Adipocyte (in vitro differentiated cells): ENCODE results near the gene GEMIN5.

ENCODE experiments used
- DNase-seq: peaks from one replicate; pipeline ENCODE4 v3.0.0-alpha.2; 2015; ENCODE audit warnings: low read depth
- H3K27me3 ChIP-seq: replicated peaks from 2 replicates; pipeline ENCODE4 v1.7.0; 2013; ENCODE audit warnings: mild to moderate bottlenecking, low read length, moderate library complexity; ENCODE audit not compliant: control insufficient read depth, insufficient read depth
- H3K36me3 ChIP-seq: 2 replicates; pipeline ENCODE4 v1.7.0; 2013; ENCODE audit warnings: low read length, mild to moderate bottlenecking, moderate library complexity; ENCODE audit not compliant: control insufficient read depth, insufficient read depth, severe bottlenecking
- H3K4me1 ChIP-seq: 2 replicates; pipeline ENCODE4 v1.7.0; 2013; ENCODE audit warnings: mild to moderate bottlenecking, low read length, moderate library complexity; ENCODE audit not compliant: control insufficient read depth, insufficient read depth
- H3K4me3 ChIP-seq: 2 replicates; pipeline ENCODE4 v1.7.0; 2013; ENCODE audit warnings: mild to moderate bottlenecking, low read length, moderate library complexity
- H3K9ac ChIP-seq: 2 replicates; pipeline ENCODE4 v1.7.0; 2013; ENCODE audit warnings: mild to moderate bottlenecking, low read length, moderate library complexity
- H3K9me3 ChIP-seq: 2 replicates; pipeline ENCODE4 v1.7.0; 2013; ENCODE audit warnings: mild to moderate bottlenecking, low read length, moderate library complexity; ENCODE audit not compliant: control insufficient read depth

GEMIN5 gene

DNA sequence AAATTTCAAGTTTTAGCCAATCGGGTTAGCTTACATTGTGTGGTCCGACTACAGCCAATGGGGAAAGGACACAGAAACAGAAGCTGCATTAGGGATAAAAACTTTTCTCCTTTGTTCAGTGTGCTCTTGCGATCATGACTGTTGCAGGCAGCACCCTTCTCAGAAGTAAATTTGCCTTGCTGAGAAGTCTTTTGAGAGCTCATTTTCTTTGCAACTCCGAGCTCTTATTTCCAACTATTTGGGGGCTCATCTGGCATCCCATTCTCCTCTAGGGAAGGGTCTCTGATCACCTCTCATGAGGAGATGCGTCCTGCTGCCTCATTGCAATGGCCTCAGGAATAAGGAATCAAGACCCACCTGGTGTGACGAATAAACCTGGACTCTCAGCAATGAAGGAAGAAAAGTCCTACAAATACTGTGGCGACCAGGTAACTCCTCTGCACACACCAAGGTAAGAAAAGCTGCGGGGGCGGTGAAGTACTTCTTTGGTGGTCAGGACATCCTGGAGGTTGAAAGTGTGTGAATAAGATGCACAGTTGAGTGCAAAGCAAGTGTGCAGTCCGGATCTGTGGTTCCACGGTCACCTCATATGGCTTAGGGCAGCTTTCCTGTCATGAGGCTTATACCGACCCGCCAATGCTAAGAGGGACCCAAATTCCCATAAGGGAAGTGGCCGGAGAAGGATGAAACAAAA, 59.2 kb downstream of the GEMIN5 start:
- no peak overlapping the region for H3K9ac ChIP-seq
- H3K4me3 ChIP-seq, result no peak overlapping the region
- H3K27me3 ChIP-seq, result no peaks in the 10 kb centered on the region
- H3K9me3 ChIP-seq, result peaks cover 20% of the 10 kb centered on the region
- peaks cover 3% of the 10 kb centered on the region for H3K4me1 ChIP-seq
- peaks cover 46% of the 10 kb centered on the region for H3K36me3 ChIP-seq
- DNase-seq, result no peak

DNA sequence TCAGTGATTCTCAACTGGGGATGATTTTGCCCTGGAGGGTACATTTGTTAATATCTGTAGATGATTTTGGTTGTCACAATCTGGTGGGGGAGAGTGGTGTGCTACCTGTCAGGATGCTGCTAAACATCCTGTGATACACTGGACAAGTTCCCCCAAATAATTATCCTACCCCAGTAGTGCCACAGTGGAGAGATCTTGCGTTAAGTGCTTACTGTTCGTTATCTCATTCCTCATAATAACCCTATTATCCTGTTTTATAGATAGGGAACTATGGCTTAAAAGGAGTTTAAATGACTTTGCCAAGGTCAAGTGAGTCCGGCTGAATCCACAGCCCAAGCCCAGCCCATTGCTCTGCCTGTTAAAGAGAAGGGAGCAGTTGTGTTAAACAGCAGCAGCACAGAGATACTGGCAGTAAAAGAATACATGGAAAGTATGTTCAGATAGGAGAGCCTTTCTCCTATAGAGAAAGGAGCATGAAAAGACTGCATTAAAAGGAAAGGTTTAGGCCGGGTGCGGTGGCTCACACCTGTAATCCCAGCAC, 64.2 kb downstream of the GEMIN5 start:
- DNase-seq, result no peak
- Histone ChIP-seq H3K9me3 (peaks cover 9% of the 10 kb centered on the region), H3K4me1 (peaks cover 19% of the 10 kb centered on the region), H3K27me3 (no peaks in the 10 kb centered on the region), H3K36me3 (peaks cover 76% of the 10 kb centered on the region), H3K4me3 (no peak overlapping the region), H3K9ac (peak overlapping the region; percentile 6)

DNA sequence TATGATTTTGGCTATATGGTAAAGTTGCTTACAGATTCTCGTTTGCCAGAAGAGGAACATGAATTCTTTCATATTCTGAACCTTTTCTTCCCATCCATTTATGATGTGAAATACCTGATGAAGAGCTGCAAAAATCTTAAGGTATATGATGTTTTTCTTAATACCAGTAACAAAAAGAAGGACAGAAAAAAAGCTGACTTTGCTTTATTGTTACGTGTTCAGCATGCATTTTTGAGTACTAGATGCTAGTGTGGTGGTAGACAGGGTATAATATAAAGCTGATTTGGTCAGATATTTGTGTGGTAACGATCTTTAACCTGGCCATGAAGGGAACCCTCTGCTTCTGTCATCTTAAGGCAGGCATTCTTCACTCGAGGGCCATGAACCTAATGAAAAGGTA, 66.3 kb downstream of the GEMIN5 start:
- H3K9ac ChIP-seq, result no peak overlapping the region
- H3K9me3 ChIP-seq, result no peaks in the 10 kb centered on the region
- no peak overlapping the region for H3K4me3 ChIP-seq
- H3K4me1 ChIP-seq, result peaks cover 24% of the 10 kb centered on the region
- H3K36me3 ChIP-seq, result peaks cover 80% of the 10 kb centered on the region
- no peaks in the 10 kb centered on the region for H3K27me3 ChIP-seq
- no peak for DNase-seq

DNA sequence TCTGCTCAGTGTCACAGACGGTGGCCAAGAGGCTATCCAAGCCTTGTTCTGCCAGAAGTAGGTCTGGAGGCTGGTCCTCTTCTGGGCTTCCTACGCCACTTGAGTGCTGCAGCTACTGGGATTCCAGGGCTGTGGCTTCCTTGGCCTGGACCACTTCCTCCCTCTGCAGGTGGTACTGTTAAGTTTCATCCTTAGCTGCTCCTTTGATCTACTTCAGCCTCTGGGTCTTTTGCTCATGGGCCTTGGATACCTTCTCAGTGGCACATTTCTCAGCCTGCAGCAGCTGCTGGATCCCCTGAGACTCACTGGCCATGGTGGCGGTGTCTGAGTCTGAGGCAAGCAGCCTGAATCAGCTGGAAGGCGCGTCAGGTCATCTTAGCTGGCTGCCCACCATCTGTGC, 69.3 kb downstream of the GEMIN5 start:
- H3K9me3 ChIP-seq, result no peaks in the 10 kb centered on the region
- peaks cover 76% of the 10 kb centered on the region for H3K36me3 ChIP-seq
- no peak overlapping the region for H3K9ac ChIP-seq
- H3K4me3 ChIP-seq, result no peak overlapping the region
- peaks cover 32% of the 10 kb centered on the region for H3K4me1 ChIP-seq
- no peak for DNase-seq
- no peaks in the 10 kb centered on the region for H3K27me3 ChIP-seq

DNA sequence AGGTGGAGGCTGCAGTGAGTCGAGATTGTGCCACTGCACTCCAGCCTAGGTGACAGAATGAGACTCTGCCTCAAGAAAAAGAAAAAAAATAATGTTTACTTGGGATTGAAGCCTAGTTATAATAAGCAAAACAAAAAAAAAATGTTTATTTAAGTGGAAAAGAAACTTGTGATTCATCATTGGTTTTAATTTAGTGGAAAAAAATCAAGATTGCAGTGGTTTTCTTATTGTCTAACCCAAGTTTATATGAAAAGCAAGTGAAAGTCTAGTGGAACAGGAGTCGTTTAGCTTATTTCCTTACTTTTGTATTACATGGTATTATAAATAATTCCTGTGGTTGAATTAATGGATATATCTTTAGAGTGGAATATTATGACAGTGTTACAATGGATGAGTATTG, 71.2 kb downstream of the GEMIN5 start:
- Histone ChIP-seq H3K27me3 (no peaks in the 10 kb centered on the region), H3K9ac (no peak overlapping the region), H3K4me3 (no peak overlapping the region), H3K36me3 (peaks cover 68% of the 10 kb centered on the region), H3K4me1 (peaks cover 37% of the 10 kb centered on the region), H3K9me3 (no peaks in the 10 kb centered on the region)
- DNase-seq, result peak; percentile 27

DNA sequence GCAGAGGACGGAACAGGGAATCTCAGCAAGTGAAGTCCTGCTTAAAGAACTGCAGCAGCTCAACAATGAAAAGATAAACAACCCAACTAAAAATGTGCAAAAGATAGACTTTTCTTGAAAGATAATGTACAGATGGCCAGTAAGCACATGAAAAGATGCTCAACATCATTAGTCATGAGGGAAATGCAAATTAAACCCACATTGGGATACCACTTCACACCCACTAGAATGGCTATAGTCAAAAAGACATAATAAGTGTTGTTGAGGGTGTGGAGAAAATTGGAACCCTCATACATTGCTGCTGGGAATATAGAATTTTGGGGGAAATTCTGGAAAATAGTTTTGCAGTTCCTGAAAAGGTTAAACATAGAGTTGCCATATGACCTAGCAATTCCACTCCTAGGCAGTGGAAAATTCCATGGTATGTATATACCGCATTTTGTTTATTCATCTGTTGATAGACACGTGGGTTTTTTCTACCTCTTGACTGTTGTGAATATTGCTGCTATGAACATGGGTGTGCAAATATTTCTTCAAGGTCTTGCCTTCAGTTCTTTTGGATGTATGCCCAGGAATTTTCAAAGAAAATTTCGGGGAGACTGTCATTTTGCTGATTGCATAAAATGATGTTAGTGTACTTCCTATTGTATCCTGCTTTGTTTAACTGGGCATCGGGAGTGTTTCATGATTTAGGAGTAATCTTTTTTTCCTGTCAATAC, 72.4 kb downstream of the GEMIN5 start:
- peaks cover 57% of the 10 kb centered on the region for H3K36me3 ChIP-seq
- H3K27me3 ChIP-seq, result no peaks in the 10 kb centered on the region
- DNase-seq, result peak; percentile 30
- H3K9me3 ChIP-seq, result no peaks in the 10 kb centered on the region
- no peak overlapping the region for H3K9ac ChIP-seq
- peaks cover 47% of the 10 kb centered on the region for H3K4me1 ChIP-seq
- H3K4me3 ChIP-seq, result no peak overlapping the region

DNA sequence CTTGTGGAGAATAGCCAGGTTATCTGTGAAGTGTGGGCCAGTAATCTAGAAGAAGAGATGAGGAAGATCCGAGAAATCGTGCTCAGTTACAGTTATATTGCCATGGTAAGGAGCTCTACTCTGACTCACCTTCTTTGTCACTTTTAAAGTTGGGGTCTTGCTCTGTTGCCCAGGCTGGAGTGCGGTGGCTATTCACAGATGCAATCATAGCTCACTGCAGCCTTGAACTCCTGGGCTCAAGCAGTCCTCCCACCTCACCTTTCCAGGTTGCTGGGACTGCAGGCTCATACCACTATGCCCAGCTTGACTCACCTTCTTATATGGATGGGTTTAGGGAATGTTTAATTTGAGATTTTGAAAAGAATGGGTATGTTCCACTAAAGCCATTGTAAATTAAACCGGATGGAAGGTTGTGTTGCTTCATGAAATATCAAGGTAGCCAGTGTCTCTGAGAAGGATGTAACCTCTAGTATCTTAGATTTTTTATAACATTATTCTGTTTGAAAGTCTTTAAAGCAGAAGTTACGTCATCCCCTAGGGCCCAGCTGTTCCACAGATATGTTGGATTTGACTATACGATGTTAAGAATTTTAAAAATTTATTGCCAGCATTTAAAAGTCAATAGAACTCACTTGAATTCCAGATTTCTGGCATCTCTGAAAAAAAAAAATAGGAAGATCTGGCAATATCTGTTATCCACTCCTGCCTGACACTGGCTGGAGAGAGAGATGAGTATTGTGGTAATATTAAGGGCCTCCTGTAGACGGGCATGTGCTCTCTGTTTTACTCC, 74.5 kb downstream of the GEMIN5 start:
- no peaks in the 10 kb centered on the region for H3K9me3 ChIP-seq
- no peaks in the 10 kb centered on the region for H3K27me3 ChIP-seq
- peaks cover 46% of the 10 kb centered on the region for H3K36me3 ChIP-seq
- H3K4me3 ChIP-seq, result no peak overlapping the region
- no peak for DNase-seq
- H3K4me1 ChIP-seq, result peaks cover 51% of the 10 kb centered on the region
- no peak overlapping the region for H3K9ac ChIP-seq

DNA sequence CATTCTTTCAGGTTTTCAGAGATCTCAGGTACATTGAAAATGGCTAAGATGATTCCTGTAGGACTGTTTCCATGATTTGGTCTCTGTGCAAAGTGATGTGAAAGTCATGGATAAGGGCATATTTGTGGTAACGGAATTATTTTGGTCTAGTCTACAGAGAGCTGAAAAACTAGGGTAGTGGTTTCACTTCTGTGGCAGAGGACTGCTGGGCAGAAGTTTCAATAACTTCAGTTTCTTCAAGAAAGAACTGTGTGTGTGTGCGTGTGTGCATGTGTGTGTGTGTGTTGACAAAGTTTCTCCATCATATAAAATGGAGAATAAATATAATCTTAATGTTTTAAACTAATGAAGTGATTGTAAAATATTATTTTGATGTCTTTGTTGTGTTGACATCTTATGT, 75.2 kb downstream of the GEMIN5 start:
- H3K4me3 ChIP-seq, result no peak overlapping the region
- peaks cover 49% of the 10 kb centered on the region for H3K4me1 ChIP-seq
- no peaks in the 10 kb centered on the region for H3K27me3 ChIP-seq
- H3K36me3 ChIP-seq, result peaks cover 42% of the 10 kb centered on the region
- H3K9ac ChIP-seq, result no peak overlapping the region
- H3K9me3 ChIP-seq, result no peaks in the 10 kb centered on the region
- DNase-seq, result no peak

DNA sequence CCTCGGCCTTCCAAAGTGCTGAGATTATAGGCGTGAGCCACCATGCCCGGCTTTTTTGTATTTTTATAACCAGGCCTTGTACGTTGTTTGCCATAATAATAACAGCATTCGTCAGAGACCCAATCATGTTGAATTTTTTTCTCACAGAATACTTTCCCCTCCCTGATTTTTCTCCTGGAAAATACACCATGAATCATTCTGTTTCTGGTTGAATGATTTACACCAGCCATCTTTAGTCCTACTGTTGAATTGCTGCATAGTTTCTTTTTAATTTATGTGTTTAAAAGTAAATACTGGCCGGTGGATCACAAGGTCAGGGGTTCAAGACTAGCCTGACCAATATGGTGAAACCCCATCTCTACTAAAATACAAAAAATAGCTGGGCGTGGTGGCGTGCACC, 76.1 kb downstream of the GEMIN5 start:
- DNase-seq, result no peak
- no peaks in the 10 kb centered on the region for H3K9me3 ChIP-seq
- peaks cover 36% of the 10 kb centered on the region for H3K36me3 ChIP-seq
- no peak overlapping the region for H3K9ac ChIP-seq
- peaks cover 51% of the 10 kb centered on the region for H3K4me1 ChIP-seq
- no peak overlapping the region for H3K4me3 ChIP-seq
- H3K27me3 ChIP-seq, result no peaks in the 10 kb centered on the region

DNA sequence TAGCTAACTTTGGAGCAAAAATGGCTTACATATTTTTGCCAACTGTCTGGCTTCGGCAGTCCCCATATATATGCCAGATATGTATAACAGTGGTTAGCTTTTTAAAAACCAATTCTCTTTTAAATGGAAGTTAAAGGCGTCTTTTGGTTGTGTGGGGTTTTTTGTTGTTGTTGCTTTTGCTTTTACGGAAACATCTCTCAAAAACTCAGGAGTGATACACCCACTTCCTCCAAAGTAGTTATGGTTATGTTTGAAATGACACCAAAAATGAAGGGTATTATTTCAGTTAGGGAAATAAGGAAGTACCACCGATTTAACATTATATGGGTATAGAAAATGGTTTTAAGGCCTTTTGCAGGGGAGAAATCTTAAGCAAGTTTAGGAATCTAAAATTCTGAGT, 77.2 kb downstream of the GEMIN5 start:
- H3K4me3 ChIP-seq, result peak overlapping the region; percentile 90
- DNase-seq, result no peak
- H3K9ac ChIP-seq, result peak overlapping the region; percentile 92

DNA sequence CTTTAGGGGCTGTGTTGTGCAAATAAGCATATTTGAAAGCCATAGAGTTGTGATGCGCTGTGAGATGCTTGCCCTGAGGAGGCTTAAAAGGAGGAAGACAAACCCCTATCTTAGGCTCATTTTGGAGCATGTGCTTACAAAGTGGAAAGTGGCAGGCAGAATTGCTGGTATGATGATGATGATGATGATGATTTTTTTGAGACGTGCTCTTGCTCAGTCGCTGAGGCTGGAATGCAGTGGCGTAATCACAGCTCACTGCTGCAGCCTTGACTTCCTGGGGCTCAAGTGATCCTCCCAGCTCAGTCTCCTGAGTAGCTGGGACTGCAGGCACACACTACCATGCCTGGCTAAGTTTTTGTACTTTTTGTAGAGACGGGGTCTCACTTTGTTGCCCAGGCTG, 77.9 kb downstream of the GEMIN5 start:
- Histone ChIP-seq H3K9me3 (no peaks in the 10 kb centered on the region), H3K36me3 (peaks cover 19% of the 10 kb centered on the region), H3K4me3 (peak overlapping the region; percentile 90), H3K27me3 (no peaks in the 10 kb centered on the region), H3K9ac (peak overlapping the region; percentile 92), H3K4me1 (peaks cover 43% of the 10 kb centered on the region)
- DNase-seq, result peak; percentile 86

More for the DNA sequence above, 77.2 kb downstream of the GEMIN5 start:
- peaks cover 25% of the 10 kb centered on the region for H3K36me3 ChIP-seq
- H3K4me1 ChIP-seq, result peaks cover 48% of the 10 kb centered on the region
- H3K9me3 ChIP-seq, result no peaks in the 10 kb centered on the region
- H3K27me3 ChIP-seq, result no peaks in the 10 kb centered on the region
